ENCODE data around the gene METTL23.
"Not testable (repeated sequence)": the region's sequence is repeated elsewhere in the genome, so short reads cannot be mapped to it uniquely, and the experiment has no call there.

Gene METTL23

DNA sequence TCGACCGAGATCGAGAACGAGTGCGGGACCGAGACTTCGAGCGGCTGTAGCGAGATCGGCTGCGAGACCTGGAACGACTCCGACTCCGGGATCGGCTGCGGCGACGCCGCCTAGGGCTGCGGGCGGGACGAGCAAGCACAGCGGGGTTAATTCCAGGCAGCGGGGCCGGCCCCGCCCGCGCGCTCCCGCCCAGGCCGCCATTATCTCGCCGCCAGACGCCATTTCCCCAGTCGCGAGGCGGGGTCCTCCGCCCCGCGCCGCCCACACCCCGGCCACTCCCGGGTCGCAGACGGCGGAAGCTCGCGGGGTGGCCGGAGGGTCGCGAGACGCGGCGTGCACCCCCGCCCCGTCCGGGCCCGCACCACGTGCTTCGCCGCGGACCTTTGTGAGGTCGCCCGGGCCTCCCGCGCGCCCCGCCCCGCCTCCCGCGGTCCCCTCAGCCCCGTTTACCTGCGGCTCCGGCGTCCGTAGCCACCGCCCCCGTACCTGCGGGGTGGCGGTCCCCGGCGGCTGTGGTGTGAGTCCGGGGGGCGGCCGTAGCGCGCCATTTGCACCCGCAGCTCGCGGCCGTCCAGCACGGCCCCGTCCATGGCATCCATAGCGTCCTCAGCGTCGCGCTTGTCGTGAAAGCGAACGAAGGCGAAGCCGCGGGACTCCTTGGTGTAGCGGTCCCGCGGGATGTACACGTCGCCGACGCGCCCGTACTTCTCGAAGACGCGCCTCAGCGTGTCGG lies 9.9 kb downstream of the METTL23 start:
- TF ChIP-seq, protein P1, sequence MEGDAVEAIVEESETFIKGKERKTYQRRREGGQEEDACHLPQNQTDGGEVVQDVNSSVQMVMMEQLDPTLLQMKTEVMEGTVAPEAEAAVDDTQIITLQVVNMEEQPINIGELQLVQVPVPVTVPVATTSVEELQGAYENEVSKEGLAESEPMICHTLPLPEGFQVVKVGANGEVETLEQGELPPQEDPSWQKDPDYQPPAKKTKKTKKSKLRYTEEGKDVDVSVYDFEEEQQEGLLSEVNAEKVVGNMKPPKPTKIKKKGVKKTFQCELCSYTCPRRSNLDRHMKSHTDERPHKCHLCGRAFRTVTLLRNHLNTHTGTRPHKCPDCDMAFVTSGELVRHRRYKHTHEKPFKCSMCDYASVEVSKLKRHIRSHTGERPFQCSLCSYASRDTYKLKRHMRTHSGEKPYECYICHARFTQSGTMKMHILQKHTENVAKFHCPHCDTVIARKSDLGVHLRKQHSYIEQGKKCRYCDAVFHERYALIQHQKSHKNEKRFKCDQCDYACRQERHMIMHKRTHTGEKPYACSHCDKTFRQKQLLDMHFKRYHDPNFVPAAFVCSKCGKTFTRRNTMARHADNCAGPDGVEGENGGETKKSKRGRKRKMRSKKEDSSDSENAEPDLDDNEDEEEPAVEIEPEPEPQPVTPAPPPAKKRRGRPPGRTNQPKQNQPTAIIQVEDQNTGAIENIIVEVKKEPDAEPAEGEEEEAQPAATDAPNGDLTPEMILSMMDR (IDR thresholded peaks at IDR 0.05; ENCODE audit: insufficient read depth, low read length, poor library complexity, severe bottlenecking) = no peak
- Histone ChIP-seq H3K4me3 (replicated peaks; ENCODE audit: low read depth, low read length) (peak overlapping the region; percentile 100), H3K27me3 (replicated peaks; ENCODE audit: control insufficient read depth, insufficient read depth, low read length) (no peaks in the 10 kb centered on the region), H3K36me3 (ENCODE audit: control insufficient read depth, insufficient read depth, low read length) (peaks cover 12% of the 10 kb centered on the region)
- DNase-seq (ENCODE audit: extremely low read depth, insufficient read length) = peak; percentile 82

DNA sequence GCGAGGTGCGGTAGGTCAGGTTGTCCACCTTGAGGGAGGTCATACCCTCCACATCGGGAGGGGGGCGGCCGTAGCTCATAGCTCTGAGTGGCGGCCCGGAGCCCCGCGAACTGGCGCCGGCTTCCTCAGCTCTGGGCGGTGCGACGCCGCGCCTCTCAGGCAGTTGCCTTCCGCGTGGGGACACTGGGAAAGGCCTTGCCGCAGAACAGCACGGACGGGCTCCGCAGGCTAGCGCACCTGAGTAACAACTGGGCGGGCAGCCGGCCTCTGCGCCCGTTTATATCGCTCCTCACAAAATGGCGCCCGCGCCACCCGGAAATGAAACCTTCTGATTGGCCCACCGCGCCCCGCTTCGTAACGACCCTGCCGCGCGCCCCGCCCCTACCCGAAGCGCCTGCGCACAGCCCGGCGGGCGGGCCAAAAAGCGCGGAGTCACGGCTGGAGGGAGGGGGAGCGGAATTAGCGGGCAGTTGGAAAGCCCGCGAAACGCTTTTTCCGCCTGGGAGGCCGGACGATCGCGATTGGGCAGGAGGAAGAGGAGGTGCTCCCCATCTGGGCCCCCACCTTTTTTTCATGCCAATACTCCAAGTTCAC lies 10.5 kb downstream of the METTL23 start, which contains the start of gene SRSF2:
SRSF2 (minus strand) TSS at position 250 of the 594 bp plus-strand sequence; CDS start at position 79, 171 bp downstream.
- Histone ChIP-seq H3K36me3 (ENCODE audit: control insufficient read depth, insufficient read depth, low read length) (peaks cover 12% of the 10 kb centered on the region), H3K27me3 (replicated peaks; ENCODE audit: control insufficient read depth, insufficient read depth, low read length) (no peaks in the 10 kb centered on the region), H3K4me3 (replicated peaks; ENCODE audit: low read depth, low read length) (peak within 1 kb of the TSS; percentile 100)
- DNase-seq (ENCODE audit: extremely low read depth, insufficient read length) = peak; percentile 99
- TF ChIP-seq, protein P1 (IDR thresholded peaks at IDR 0.05; ENCODE audit: insufficient read depth, low read length, poor library complexity, severe bottlenecking) = no peak

DNA sequence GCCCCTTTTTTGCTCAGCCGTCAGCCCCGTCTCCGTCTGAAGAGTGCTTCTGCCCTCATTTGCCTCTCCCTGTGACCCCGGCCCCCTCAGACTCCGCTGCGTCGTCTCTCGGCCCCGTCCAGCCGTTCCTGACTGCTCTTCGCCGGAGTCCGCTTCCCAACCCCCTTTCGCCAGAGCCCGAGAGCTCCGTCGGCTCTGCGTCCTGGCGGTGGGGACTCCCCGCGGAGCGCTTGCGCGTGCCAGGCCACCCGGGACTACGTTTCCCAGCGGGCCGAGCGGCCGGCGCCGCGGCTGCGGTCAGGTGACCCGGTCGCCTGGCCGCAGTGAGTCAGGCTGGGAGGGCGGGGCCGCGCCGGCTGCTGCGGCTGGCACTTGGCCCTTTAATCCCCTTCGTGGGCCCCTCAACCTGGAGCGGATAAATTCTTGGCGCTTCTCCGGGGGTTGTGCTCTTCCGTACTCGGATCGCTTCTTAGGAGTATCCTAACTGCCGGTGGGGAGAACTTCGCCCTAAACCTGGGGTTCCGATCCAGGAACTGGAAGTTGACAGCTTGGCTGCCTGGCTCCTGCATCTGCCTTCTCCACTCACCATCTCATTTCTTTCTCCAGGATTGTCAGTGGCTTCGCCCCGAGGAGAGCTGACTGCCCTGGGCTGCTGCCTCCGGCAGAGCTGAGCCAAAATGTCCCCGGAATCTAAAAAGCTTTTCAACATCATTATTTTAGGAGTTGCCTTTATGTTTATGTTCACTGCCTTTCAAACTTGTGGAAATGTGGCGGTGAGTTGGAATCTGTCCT lies 11.2 kb downstream of the METTL23 start, which contains the start of gene MFSD11:
MFSD11 (plus strand) TSS at position 444 of the 792 bp plus-strand sequence; CDS start at position 678, 234 bp downstream.
- TF ChIP-seq, protein P1 (IDR thresholded peaks at IDR 0.05; ENCODE audit: insufficient read depth, low read length, poor library complexity, severe bottlenecking) = no peak
- peaks cover 11% of the 10 kb centered on the region for H3K36me3 ChIP-seq (ENCODE audit: control insufficient read depth, insufficient read depth, low read length)
- H3K4me3 ChIP-seq (replicated peaks; ENCODE audit: low read depth, low read length) = peak within 1 kb of the TSS; percentile 100
- H3K27me3 ChIP-seq (replicated peaks; ENCODE audit: control insufficient read depth, insufficient read depth, low read length) = no peaks in the 10 kb centered on the region
- peak; percentile 99 for DNase-seq (ENCODE audit: extremely low read depth, insufficient read length)

DNA sequence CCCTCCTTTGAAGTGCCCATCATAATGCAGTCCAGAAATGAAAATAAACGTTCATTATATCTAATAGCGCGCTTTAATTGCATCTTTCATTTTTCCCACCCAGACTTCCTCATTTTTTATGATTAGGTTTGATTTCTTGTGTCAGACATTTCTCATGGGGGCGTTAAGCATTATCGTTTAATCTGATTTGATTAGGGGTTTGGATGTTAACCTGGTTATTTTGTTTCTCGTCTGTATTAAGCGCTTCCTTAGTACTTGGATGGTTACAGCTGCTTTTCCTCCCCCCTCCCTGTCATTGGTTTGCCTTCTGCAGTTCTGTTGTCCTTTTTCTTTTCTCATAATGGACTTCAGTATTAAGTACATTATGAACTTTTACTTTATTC lies 11.8 kb downstream of the METTL23 start:
- TF ChIP-seq, protein P1 (IDR thresholded peaks at IDR 0.05; ENCODE audit: insufficient read depth, low read length, poor library complexity, severe bottlenecking) = no peak
- Histone ChIP-seq H3K27me3 (replicated peaks; ENCODE audit: control insufficient read depth, insufficient read depth, low read length) (no peaks in the 10 kb centered on the region), H3K36me3 (ENCODE audit: control insufficient read depth, insufficient read depth, low read length) (peaks cover 10% of the 10 kb centered on the region), H3K4me3 (replicated peaks; ENCODE audit: low read depth, low read length) (peak overlapping the region; percentile 93)
- DNase-seq (ENCODE audit: extremely low read depth, insufficient read length) = no peak

DNA sequence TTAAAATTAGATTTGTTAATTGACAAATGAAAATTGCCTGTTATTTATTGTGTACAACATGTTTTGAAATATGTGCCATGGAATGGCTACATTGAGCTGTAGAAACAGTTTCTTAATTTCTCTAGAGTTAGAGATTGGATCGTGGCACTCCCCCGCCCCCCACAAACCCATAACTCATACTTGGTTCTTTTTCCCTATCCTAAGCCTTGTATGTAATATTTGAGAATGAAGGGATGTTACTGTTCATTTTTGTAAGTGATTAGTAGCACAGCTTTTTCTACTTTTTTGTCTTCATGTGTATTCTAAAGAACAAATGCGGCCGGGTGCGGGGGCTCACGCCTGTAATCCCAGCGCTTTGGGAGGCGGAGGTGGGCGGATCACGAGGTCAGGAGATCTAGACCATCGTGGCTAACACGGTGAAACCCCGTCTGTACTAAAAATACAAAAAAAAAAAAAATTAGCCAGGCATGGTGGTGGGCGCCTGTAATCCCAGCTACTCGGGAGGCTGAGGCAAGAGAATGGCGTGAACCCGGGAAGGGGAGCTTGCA lies 13.0 kb downstream of the METTL23 start:
- H3K36me3 ChIP-seq (ENCODE audit: control insufficient read depth, insufficient read depth, low read length); H3K27me3 ChIP-seq (replicated peaks; ENCODE audit: control insufficient read depth, insufficient read depth, low read length): not testable (repeated sequence)

More for the DNA sequence above, 13.0 kb downstream of the METTL23 start:
- H3K4me3 ChIP-seq (replicated peaks; ENCODE audit: low read depth, low read length); DNase-seq (ENCODE audit: extremely low read depth, insufficient read length): not testable (repeated sequence)
